Neural cell (in vitro differentiated cells): ENCODE data around the gene TECPR1.

Experiments used
- EP300 ChIP-seq: fragments of 450-650 bp; conservative IDR thresholded peaks from 2 replicates; pipeline ENCODE4 v1.6.1; 2014; ENCODE audit warnings: antibody characterized with exemption, mild to moderate bottlenecking, moderate library complexity; ENCODE audit not compliant: poor library complexity, severe bottlenecking
- EZH2 ChIP-seq: fragments of 200-600, 300-800 bp; shearing (Covaris generic), sonication (generic); IDR thresholded peaks from 2 replicates; pipeline ENCODE4 v1.6.1; 2014; ENCODE audit warnings: antibody characterized with exemption, low read length, borderline replicate concordance, mild to moderate bottlenecking; ENCODE audit not compliant: insufficient read depth, poor library complexity, severe bottlenecking
- POLR2AphosphoS5 ChIP-seq: IDR thresholded peaks from 2 replicates; pipeline ENCODE4 v1.6.1; 2012
- RAD21 ChIP-seq: fragments of 450-650 bp; conservative IDR thresholded peaks from 2 replicates; pipeline ENCODE4 v1.6.1; 2014; ENCODE audit warnings: antibody characterized with exemption, mild to moderate bottlenecking, moderate library complexity
- TAF1 ChIP-seq: IDR thresholded peaks from 2 replicates; pipeline ENCODE4 v1.6.1; 2012; ENCODE audit warnings: low read depth
- TF ChIP-seq, protein P1 (sequence below): fragments of 450-650 bp; IDR thresholded peaks from 2 replicates; pipeline ENCODE4 v1.5.1; 2014; ENCODE audit warnings: antibody characterized with exemption, mild to moderate bottlenecking, moderate library complexity; ENCODE audit not compliant: poor library complexity, severe bottlenecking

DNA sequence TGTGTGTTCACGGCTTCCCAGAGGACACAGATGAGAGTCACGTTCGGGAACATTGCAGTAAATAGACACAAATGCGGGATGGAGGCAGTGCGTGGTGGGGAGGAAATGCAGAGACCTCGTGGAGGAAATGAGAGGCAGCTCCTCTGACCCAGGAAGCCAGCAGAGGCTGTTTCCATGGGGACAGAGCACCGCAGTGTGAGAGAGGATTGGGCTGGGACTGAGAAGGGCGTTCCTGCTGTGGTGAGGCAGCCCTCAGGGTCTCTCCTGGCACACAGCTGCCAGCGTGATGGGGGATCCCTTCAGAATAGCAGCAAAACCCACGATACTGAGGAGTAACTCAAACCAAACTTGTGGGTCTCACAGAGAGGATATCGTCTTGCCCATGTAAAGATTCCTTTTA is 62.5 kb downstream of the TECPR1 start:
- TF ChIP-seq TAF1 (no peak), RAD21 (no peak), EP300 (no peak), POLR2AphosphoS5 (no peak), EZH2 (no peak)
- TF ChIP-seq, protein P1, sequence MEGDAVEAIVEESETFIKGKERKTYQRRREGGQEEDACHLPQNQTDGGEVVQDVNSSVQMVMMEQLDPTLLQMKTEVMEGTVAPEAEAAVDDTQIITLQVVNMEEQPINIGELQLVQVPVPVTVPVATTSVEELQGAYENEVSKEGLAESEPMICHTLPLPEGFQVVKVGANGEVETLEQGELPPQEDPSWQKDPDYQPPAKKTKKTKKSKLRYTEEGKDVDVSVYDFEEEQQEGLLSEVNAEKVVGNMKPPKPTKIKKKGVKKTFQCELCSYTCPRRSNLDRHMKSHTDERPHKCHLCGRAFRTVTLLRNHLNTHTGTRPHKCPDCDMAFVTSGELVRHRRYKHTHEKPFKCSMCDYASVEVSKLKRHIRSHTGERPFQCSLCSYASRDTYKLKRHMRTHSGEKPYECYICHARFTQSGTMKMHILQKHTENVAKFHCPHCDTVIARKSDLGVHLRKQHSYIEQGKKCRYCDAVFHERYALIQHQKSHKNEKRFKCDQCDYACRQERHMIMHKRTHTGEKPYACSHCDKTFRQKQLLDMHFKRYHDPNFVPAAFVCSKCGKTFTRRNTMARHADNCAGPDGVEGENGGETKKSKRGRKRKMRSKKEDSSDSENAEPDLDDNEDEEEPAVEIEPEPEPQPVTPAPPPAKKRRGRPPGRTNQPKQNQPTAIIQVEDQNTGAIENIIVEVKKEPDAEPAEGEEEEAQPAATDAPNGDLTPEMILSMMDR: no peak
